Medulla oblongata (tissue), 1 donor: ENCODE measurements around the gene CA5A.
A peak's percentile ranks its signal among the peaks of the same experiment; 100 is the strongest.
"Not testable (repeated sequence)": the region's sequence is repeated elsewhere in the genome, so short reads cannot be mapped to it uniquely, and the experiment has no call there.

Experiments
- DNase-seq: peaks from one replicate; pipeline ENCODE4 v3.0.0-alpha.2; 2015; ENCODE audit errors: extremely low spot score

Gene CA5A

DNA sequence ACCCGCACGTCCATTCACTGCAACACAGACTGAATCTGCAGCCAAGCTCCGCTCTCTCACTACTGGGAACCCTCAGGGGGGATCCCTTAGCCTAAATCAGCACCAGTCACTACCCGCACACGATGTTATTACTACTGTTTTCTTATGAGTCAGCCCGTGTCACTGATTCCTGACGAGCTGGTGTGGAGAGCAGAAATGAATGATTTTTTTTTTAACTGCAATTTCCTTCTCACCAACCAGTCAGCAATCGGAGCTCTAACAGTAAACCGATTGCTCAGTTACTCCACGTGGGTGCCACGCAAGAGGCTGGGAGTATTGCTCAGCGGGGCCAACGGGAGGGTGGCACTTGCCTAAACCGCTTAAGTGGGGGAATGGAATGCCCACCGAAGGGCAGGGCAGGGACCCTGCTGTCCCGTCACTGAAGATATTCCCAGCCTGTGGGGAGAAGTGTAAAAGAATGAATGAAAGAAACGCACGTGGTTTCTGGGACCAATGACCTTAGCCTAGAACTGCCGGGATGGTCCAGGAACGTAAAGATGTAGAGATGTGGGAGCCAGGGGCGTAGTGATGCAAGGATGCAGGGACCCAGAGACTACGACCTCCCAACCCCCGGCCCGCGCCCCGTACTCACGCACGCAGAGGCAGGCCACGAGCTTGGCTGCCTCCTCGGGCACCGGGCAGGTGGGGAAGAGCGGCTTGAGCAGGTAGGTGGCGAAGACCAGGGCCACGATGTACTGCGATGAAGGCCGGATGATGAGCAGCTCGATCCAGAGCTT lies 67.9 kb downstream of the CA5A start:
- not testable (repeated sequence) for DNase-seq

DNA sequence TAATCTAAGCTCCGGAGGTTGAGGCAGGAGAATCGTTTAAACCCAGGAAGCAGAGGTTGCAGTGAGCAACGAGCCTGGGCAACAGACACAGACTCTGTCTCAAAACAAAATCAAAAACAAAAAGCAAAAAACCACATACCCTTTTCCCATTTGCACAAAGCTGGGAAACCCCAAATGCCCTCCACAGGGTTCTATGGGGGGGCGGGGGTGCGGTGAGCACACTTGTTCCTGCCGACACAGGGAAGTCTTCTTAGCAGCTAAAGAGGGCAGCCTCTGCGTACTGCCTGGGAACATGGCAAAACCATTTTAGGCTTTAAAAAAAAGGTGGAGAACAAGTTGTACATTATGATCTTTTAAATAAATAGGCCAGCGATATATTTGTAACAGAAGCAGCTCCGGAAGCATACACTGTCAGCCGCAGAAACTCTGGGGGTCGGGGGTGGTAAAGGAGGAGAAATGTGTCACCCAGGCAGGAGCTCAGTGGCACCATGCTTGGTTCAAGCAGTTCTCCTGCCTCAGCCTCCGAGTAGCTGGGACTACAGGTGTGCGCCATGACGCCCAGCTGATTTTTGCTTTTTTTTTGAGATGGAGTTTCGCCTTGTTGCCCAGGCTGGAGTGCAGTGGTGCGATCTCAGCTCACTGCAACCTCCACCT lies 70.3 kb downstream of the CA5A start:
- peak; percentile 7 for DNase-seq

DNA sequence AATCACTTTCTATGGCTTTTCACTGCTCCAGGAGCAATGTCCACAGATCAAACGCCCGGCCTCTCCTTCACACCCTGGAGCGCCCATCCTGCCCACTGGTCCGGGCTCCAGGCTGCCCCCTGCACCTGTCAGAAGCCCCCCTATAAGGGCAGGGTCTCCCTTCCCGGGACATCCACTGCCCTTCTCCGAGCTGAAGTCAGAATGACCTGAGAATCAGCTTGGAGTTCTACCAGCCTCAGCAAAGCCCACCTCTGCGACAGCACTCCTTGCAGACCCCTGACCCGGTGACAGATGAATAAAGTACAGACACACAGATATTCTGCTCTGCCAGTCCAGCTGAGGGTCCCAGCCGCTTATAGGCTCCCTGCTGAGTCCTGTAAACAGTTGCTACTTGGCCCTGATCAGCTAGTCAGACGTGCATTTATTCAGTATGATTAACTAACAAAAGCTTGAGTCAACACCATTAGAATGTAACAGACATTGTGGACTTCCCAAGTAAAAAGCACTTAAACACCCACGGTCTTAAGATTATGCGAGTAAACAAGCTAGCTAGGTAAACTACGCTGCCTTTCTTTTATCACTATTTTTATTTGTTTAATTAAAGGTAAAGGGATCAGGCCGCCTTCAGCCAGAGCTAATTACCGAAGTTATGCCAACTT lies 71.9 kb downstream of the CA5A start:
- no peak for DNase-seq

GRCh38 chr16:87863327-87863635 lies 73.0 kb downstream of the CA5A start:
- DNase-seq, result not testable (repeated sequence)

DNA sequence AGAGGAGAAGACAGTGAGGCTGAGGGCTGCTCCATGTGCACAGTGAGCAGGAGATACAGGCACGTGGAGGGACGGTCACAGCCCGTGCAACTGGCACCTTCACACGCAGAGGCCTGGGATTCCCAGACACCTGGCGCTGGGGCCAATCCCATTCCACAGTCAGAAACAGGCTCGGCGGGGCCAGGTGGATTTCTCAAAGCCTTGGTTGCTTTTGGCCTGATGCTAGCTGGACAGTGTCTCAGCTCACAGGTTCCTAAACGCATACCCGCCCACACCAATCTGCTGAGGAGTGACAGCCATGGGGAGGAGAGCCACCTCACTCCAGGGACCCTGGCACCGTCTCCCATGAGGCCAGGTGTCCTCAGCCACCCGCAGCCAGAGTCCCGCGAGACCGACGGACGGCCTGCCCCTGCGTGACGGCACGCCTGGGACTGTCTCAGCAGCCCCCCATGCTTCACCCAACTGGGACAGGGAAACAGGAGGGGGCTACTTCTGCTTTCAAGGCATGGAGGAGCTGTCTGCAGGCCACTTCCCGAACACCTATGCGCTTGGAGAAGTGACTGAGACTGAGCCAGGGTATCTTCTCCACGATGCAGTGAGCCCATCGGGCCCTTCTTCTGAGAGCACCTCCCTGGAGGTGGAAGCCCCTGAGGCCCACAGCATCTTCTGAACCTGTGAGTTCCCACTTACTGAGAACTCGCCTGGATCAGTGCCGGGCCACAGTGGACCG lies 73.6 kb downstream of the CA5A start:
- DNase-seq, result not testable (repeated sequence)

DNA sequence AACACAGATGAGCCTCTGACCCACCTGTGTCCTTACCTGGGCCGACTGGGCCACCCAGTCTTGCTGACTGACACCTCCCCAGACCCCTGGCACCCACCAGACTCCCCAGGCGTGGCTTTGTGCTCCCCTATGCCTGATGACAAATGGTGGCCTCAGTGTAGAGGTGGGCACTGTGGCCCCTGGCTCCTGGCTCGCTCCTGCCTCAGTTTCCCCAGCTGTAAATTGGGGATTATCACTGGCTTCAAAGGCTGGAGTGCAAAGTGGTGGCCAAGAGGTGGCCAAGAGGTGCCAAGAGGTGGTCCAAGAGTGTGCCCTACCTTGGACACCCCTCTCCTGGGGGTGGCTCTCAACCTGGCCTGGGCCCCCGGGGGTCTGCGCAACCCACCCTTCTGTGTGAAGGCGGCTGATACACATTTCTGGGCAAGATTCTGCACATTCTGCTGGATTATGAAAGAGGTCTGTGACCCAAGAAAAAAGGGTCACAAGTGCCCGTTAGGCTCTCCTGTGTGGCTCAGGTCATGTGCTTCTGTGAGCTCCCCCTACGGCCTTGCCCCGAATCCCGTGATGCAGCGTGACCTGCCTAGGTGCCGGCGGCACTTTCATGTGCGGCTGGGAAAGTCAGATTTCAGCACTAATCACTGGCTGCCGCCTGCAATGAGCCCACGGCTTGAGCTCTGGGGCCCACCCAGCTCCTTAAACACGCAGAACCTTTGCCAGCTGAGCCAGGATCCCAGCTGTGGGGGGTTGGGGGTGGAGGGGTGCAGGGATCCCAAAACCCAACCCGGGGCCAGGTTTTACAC lies 74.8 kb downstream of the CA5A start:
- not testable (repeated sequence) for DNase-seq

DNA sequence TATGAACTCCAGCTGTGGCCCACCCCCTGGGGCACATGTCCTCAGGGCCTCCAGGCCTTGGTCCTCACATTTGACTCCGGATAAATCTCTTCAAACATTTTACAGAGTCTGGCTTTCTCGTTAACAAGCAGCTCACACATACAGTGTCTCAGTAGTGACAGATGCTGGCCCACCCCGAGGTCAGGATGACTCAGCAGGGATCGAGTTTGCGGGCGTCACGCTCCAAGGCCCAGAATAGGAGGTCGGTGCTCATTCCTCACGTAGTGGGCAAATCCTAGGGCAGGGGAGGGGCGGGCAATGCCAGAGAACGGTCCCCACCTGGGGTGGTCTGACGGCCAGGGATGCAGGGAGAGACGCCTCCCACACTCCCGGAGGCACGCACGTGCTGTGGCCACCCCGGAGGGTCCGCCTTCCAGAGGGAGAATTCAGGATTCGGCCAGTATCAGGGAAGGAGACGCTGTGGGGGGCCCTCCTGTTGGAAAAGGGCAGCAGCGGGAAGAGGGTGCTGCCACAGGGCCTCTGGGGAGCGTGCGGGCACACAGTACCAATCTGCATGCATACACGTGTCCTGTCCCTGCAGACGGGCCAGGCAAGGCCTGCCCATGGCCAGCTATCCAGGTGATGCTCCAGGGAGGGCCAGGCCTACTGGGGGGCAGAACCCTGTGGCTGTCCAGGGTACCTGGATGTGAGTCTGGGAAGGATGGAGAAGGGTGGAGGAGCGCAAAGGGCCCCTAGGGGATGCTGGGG lies 75.6 kb downstream of the CA5A start:
- no peak for DNase-seq

DNA sequence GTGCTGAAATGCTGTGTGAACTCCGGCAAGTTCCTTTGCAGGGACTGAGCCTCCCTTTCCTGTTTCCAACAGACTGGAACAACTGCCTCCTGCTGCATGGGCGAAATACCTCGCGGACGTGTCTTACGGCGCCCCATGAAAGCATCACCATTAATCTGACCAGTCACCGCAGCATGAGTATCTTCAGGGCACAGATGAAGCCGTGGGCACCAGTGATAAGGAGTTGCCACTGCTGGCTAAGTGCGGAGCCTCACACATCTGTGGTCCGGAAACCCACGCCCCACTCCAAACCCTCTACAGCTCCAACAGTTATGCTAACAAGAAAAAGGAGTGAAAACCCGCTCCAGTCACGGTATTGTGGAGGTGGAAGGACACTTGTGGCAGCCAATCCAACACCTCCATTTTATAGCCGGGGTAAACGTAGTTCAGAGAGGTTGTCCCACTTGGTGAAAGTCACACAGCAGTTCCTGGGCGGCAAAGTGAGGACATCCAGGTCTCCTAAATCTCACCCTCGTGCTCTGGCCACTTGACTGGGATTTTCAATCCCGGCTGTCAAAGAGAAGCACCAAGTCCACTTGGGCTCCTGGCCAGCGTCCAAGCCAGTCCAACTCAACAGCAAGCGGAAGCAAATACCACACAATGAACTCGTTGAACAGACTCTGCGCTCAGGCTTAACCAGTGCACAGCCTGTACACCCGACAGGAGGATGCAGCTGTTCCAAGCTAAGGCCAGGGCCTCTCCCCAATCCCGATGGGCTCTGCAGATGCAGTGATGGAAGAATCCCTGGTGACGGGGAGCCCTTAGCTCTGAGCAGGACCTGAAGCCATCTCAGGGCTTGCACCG lies 78.0 kb downstream of the CA5A start:
- peak; percentile 74 for DNase-seq

DNA sequence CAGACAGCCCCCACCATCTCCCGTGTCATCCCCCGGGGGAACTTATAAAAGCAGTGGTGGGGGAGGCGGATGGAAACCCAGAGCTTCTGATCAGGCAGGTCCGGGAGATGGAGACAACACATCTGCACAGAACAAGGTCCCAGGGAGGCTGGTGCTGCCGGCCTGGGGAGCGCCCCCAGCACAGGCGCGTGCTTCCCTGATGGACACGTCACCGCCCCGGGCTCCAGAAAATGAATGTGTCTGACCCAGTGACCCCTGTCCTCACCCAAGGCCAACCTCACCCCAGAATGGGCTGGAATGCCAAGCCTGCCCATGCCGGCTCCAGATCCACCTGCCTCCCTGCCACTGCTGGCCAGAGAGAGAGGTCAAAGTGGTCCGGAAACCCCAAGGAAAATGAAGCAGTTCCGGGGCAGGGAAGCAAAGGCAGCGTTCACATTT lies 79.5 kb downstream of the CA5A start:
- DNase-seq, result no peak

DNA sequence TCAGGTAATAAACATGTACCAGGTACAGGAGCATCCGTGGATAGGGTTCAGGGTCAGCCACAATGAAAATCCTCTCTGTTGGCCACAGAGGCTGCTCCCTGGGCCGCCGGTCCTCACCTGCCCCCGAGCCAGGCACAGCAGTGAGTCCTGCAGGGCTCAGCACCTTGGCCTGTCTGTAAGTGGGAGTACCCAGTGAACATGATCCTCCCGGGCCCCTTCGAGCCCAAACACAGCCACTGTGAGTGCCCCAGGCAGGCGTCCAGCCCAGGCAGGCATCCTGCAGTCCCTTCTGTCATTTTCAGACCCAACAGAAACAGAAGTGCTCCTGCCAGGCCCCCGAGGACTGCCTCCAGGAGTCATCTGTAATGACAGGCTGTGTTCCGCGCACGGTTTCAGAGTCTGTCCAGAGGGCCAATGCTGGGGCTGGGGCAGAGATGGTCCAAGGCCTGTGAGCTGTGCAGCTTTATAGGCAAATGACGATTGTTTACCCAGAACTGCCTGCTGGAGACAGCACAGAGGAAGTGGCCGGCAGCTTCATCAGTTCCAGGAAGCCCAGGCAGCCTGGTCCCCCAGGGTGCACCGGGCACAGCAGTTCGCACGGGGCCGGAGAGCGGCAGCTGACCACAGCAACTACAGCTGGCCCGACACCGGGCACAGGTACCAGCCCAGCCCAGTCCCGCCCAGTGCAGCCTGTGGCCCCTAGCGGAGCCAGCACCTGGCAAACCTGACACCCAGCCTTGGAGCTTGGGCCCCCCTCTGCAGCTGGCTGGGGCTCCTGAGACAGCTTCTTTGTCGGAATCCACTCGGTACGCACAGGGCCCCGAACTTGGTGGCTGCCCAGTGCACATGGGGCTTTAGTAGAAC lies 80.2 kb downstream of the CA5A start:
- DNase-seq, result peak; percentile 69

DNA sequence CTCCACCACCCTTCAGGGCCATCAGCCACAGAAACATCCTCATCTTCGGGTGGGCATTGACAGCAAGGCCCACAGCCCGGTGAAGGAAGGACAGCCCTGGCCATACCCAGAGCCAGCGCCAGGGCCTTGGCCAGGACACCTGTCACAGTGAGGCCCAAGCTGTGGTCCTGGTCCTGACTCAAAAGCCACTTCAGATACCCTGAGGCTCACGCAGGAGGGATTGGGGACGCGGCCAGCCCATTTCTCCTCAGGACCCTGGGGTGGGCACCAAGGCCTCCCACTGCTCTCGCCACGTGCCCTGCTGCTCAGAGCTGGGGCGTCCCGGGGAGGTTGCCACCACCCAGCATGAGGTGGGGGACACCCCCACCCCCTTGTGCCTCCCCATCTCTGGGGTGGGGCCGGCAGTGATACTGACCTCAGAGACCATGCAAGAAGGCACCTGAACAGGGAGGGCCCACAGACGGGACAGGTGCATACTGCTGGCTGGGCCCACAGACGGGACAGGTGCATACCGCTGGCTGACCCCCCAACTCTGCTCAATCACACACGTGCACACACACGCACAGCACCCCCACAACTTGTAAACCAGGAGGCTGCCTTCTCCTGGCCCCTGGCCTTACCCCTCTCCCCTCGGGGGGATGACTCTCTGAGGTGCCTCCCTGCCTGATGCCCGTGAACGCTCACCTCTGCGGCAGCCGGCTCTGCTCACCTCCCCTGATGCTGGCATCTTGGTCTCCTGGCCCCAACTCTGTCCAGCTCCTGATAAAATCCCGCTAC lies 81.2 kb downstream of the CA5A start:
- DNase-seq, result no peak

DNA sequence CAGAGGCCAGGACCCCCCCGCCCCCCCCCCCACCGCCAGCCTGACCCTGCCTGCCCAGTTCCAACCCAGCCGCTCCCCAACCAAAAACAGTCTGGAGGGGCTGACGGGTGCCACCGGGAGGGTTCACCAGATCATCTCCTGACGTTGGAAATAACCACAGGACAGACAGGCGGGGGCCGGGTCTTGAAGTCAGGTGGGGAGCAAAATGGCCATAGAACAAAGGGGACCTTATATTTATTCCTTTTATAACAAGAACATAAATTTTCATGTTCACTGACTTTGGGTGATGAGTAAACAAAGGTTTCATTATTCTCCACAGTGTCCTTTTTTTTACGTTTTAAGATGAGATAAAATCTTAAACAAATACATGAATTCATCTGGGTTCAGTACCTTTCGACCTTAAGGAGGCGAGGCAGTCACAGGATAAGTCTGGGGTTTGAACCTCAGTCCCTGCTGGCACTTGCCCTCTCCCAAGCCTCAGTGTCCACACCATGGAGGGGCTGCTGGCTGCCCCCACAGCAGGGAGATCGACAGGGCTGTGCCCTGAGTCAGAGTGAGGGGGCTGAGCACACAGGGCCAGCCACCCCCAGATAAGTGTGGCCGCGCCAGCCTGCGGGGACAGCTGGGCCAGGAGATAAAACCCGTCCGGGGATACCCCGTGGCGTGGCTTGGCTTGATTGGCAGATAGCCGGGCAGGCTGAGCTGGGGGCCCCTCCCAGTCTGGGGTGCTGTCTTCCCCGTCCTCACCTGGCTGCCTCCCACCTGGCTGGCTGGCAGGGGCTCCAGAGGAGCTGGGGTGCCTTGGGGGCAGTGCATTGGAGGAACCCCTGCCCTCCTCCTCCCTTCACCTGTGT lies 82.0 kb downstream of the CA5A start:
- DNase-seq, result no peak

GRCh38 chr16:87853411-87854052 lies 82.8 kb downstream of the CA5A start:
- peak; percentile 95 for DNase-seq

- no peak for DNase-seq
Observed at GRCh38 chr16:87851601-87852000, 84.7 kb downstream of the CA5A start.

DNA sequence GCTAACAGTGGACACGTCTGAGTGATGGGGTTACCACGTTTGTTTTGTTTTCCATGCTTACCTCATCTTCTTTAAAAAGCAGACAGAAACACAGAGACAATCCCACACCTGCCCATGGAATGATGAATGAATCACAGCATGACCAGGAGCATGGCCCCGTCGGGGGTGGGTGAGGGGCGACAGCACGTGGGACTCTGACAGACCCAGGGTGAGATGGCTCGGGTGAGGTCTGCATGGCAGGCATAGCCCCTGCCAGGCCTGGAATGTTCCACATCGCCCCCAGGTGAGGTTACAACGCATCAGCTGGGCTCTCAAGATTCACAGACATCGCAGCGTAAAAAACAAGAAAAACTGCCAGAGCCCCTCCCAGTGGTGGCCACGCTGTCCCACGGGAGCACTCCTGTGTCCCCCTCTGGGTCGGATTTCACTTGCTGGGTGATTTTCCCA lies 85.2 kb downstream of the CA5A start:
- no peak for DNase-seq
